ENCODE results near the gene ELOVL3.

DNA sequence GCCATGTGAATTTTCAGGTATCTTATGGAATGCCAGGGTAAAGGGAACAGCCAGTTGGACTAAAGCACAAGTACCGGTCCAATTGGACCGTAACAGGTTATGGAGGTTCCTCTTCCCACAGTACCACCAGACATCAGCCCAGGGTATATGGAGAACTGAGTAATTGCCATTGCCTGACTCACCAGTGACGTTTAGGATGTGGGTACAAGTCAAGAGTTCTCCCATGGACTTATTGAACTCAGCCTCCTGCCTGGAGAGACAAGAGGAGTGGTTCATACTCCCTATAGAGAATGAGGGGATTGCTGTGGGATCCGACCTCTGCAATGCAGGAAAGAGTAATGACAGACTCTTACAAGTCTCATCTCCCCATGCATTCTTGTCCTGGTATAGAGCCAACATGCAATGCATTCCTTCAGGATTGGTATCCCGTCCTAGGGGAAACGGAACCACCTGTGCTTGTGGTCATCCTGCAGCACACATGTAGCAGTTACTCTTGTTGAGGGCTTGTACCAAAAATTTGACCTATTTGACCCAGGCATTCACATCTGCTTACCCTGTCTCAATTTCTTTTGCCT lies 30.7 kb upstream of the ELOVL3 start:
- TF ChIP-seq POLR2A (IDR thresholded peaks at IDR 0.05; ENCODE audit: low read length) (no peak), GATA1 (IDR thresholded peaks at IDR 0.05; ENCODE audit: low read depth, low read length) (no peak)

Measured in erythroblast (primary cell).